ENCODE measurements around the gene LECT2. TPM values are rescaled to one million over a fixed set of nuclear protein-coding genes. Genes with fewer than 3 reads are reported as not detected.
A peak's percentile ranks its signal among the peaks of the same experiment; 100 is the strongest.

Gene LECT2
- total and polyA plus RNA-seq, 8 donors, result 0.69 to 2.0 (median 1.1) TPM; not detected in 2

DNA sequence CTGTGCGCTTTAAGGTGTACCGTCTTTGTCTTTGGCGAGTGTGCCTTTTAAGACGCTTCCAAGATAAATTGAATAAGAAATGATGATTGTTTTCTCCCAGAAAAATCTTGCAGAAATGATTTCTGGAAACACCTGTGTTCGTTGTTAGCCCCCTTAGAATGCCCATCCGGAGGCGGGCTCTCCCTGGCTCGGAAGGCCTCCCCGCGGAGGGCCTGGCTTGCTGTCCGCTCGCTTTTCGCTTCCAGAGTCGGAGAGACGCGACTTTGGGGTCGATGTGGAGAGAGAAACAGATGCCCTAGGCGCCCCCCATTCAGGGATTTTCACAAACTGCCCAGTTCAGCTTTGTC, 23.9 kb downstream of the LECT2 start:
- H3K27me3 ChIP-seq, result peaks cover 57 to 81% of the 10 kb centered on the region in 2 donors
- H3K36me3 ChIP-seq, result no peaks in the 10 kb centered on the region
- intact Hi-C loops (cut with DNase I), result no loop called here
- TF ChIP-seq, protein P1, sequence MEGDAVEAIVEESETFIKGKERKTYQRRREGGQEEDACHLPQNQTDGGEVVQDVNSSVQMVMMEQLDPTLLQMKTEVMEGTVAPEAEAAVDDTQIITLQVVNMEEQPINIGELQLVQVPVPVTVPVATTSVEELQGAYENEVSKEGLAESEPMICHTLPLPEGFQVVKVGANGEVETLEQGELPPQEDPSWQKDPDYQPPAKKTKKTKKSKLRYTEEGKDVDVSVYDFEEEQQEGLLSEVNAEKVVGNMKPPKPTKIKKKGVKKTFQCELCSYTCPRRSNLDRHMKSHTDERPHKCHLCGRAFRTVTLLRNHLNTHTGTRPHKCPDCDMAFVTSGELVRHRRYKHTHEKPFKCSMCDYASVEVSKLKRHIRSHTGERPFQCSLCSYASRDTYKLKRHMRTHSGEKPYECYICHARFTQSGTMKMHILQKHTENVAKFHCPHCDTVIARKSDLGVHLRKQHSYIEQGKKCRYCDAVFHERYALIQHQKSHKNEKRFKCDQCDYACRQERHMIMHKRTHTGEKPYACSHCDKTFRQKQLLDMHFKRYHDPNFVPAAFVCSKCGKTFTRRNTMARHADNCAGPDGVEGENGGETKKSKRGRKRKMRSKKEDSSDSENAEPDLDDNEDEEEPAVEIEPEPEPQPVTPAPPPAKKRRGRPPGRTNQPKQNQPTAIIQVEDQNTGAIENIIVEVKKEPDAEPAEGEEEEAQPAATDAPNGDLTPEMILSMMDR (IDR thresholded peaks at IDR 0.05), result no peak
- H3K9me3 ChIP-seq, result no peaks in the 10 kb centered on the region
- H3K27ac ChIP-seq, result no peak overlapping the region
- H3K4me3 ChIP-seq, result no peak overlapping the region
- ATAC-seq, result no peak
- H3K4me1 ChIP-seq, result peaks cover 0 to 9% of the 10 kb centered on the region in 2 donors
- DNase-seq, result peak in 1 of 4 donors; percentile 41

DNA sequence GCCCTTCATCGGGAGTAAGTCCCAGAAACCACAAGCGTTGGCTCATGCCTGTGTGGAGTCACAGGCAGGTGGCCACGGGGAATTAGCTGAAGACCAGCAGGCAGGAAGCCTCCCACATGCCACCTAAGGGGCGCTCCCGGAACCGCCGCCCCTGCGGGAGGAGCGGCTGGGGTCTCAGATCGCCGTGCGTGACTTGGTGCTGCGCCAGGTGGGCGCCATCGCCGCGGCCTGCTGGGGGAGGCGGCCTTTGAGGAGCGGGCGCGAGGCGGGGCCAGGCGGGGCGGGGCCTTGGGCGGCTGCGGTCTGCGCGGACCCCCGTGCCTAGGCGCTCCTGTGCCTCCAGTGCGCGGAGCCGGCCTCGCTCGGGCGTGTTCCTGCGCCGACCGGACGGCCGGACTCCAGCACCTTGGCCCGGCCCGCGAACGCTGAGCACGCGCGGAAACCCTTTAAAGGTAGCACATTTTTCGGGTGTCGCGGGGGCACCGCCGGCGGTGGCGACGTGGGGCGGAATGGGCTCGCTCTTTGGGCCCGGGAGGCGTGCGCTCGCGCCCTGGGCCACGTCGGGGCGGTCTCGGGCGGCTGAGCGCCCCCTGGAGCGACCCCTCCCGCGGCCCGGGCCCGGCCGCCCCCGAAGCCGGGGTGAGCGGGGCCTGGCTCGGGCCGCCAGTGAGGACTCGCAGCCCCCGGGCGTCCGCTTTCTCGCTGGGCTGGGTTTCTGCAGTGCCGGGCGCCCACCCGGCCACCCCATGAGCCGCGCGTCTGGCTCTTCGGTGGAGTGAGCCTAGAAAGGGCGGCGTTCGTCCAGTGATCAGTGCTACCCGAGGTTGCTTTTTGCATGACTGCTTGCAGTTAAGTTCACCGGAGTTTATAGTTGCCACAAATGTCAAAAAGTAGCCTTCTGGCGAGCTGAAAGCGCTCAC, 24.5 kb downstream of the LECT2 start:
- no peaks in the 10 kb centered on the region for H3K36me3 ChIP-seq
- peaks cover 0 to 9% of the 10 kb centered on the region in 2 donors for H3K4me1 ChIP-seq
- TF ChIP-seq, protein P1 (IDR thresholded peaks at IDR 0.05), result no peak
- peaks cover 57 to 87% of the 10 kb centered on the region in 2 donors for H3K27me3 ChIP-seq
- H3K27ac ChIP-seq, result no peak overlapping the region
- intact Hi-C loops (cut with DNase I), result no loop called here
- H3K9me3 ChIP-seq, result no peaks in the 10 kb centered on the region
- peak overlapping the region; percentile 6 to 16 for H3K4me3 ChIP-seq
- ATAC-seq (no peak), DNase-seq (peak in 1 of 4 donors; percentile 73)

DNA sequence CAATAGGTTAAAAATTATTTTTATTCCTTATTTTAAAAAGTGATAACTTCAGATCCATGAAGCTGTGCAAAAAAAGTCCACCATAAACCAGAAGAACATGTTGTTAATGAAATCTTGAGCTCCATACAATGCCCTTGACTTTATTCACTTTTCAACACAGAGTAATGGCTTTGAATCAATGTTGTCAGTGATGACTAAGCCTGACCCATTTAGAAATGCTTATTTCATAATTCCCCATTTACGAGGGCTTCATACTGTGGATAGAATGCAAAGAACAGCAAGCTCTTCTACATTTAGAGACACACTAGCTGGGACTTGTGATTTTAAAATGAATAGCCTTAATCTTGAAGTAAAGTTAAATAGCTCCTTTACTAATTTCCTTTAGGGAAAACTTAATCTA, 33.4 kb downstream of the LECT2 start:
- Histone ChIP-seq H3K27me3 (peaks cover 7 to 65% of the 10 kb centered on the region in 2 donors), H3K4me3 (no peak overlapping the region), H3K9me3 (no peaks in the 10 kb centered on the region), H3K36me3 (no peaks in the 10 kb centered on the region), H3K4me1 (no peaks in the 10 kb centered on the region), H3K27ac (no peak overlapping the region)
- DNase-seq (no peak), ATAC-seq (no peak)
- TF ChIP-seq, protein P1 (IDR thresholded peaks at IDR 0.05), result no peak
- intact Hi-C loops (cut with DNase I), result no loop called here

DNA sequence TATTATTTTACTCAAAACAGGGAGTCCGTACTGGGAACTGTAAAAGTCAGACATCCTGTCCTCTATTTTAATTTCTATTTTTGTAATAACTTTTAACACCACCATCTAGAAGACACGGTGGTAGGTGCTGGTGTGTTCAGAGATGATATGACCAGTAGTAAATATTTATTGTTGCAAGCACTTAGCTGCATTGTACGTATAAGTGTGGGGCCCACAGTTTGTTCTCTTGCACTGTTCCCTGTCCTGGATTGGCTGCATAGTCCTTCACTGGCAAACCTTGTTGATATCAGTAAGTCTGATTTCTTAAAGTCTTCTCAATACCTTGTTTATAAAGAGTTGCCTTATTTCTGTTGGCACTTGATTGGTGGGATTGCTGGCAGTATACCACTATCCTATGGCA, 34.6 kb downstream of the LECT2 start:
- H3K9me3 ChIP-seq, result no peaks in the 10 kb centered on the region
- H3K27ac ChIP-seq, result no peak overlapping the region
- H3K27me3 ChIP-seq, result peaks cover 7 to 59% of the 10 kb centered on the region in 2 donors
- no peaks in the 10 kb centered on the region for H3K36me3 ChIP-seq
- H3K4me1 ChIP-seq, result no peaks in the 10 kb centered on the region
- H3K4me3 ChIP-seq, result no peak overlapping the region
- intact Hi-C loops (cut with DNase I), result no loop called here
- DNase-seq (no peak), ATAC-seq (no peak)
- TF ChIP-seq, protein P1 (IDR thresholded peaks at IDR 0.05), result no peak

DNA sequence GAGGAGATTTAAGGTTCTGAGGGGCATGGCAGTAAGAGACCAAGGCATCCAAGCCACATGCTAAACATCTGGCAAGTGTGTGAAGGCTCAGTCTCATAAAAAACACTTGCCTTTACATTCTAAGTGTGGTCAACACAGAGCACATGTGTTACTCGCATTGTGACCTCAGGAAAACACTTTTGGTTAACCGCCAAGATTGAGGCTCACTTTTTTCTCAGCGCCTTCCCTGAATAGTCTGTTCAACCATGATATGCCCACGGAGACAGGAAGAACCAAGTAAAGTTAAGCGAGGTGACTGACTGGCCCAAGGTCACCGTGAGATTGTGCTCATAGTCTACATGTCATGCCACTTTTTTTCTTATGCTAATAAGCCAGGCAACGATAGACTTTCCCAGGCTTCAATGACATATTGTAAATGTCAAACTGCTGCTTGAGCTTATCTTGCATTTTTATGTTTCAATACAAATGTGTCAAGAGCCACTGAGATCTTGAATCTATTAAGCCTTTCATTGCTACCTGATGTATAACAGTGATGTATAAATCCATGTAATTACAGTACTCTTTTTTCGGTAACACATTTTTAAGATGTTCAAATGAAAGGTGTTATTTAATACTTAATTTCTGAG, 38.0 kb downstream of the LECT2 start:
- TF ChIP-seq, protein P1 (IDR thresholded peaks at IDR 0.05), result no peak
- peaks cover 0 to 55% of the 10 kb centered on the region in 2 donors for H3K27me3 ChIP-seq
- no peaks in the 10 kb centered on the region for H3K36me3 ChIP-seq
- H3K4me1 ChIP-seq, result no peaks in the 10 kb centered on the region
- DNase-seq (no peak), ATAC-seq (no peak)
- no peak overlapping the region for H3K4me3 ChIP-seq
- intact Hi-C loops (cut with DNase I), result no loop called here
- no peaks in the 10 kb centered on the region for H3K9me3 ChIP-seq
- H3K27ac ChIP-seq, result no peak overlapping the region
